Endothelial cell (in vitro differentiated cells): Measurements from ENCODE around the gene RUFY1. TPM values are rescaled to one million over a fixed set of nuclear protein-coding genes. Genes with fewer than 3 reads are reported as not detected.

Experiments used
- DNase-seq: peaks from one replicate; pipeline ENCODE4 v3.0.0; 2021; ENCODE audit warnings: low spot score
- H3K27ac Mint-ChIP-seq: one replicate; pipeline ENCODE4 v1.8.0; 2021; ENCODE audit warnings: mixed read lengths, inconsistent platforms; ENCODE audit not compliant: unreplicated experiment
- H3K27me3 Mint-ChIP-seq: one replicate; pipeline ENCODE4 v1.8.0; 2021; ENCODE audit warnings: mild to moderate bottlenecking, moderate library complexity, mixed read lengths, inconsistent platforms; ENCODE audit not compliant: unreplicated experiment
- H3K36me3 Mint-ChIP-seq: one replicate; pipeline ENCODE4 v1.8.0; 2021; ENCODE audit warnings: mild to moderate bottlenecking, low read depth, mixed read lengths, inconsistent platforms; ENCODE audit not compliant: unreplicated experiment
- H3K4me1 Mint-ChIP-seq: one replicate; pipeline ENCODE4 v1.8.0; 2021; ENCODE audit warnings: mild to moderate bottlenecking, mixed read lengths, inconsistent platforms; ENCODE audit not compliant: unreplicated experiment
- H3K4me3 Mint-ChIP-seq: one replicate; pipeline ENCODE4 v1.8.0; 2021; ENCODE audit warnings: mild to moderate bottlenecking, mixed read lengths, inconsistent platforms; ENCODE audit not compliant: unreplicated experiment
- H3K9me3 Mint-ChIP-seq: one replicate; pipeline ENCODE4 v1.8.0; 2021; ENCODE audit warnings: mixed read lengths, inconsistent platforms; ENCODE audit not compliant: unreplicated experiment
- CTCF ChIP-seq: fragments of 200-600 bp; sonication (generic); IDR thresholded peaks from one replicate; pipeline ENCODE4 v1.5.0; 2021; ENCODE audit warnings: antibody characterized with exemption; ENCODE audit not compliant: unreplicated experiment
- total RNA-seq: library from RNA; stranded (reverse); fragmentation: NEBNext Ultra II Directional; extraction: Animal tissue kit (Norgen Biotek cat#: 25700); gene quantifications from one replicate; pipeline ENCODE4 v1.2.1, GENCODE V29; 2021; ENCODE audit not compliant: unreplicated experiment

Gene RUFY1
- total RNA-seq, 1 donor from 2014 or later = 30.5 TPM

GRCh38 chr5:179613460-179614071 lies 63.2 kb downstream of the RUFY1 start:
- no peak for DNase-seq
- Mint-ChIP-seq H3K36me3 (peaks cover 76% of the 10 kb centered on the region), H3K27me3 (peaks cover 27% of the 10 kb centered on the region), H3K9me3 (no peaks in the 10 kb centered on the region), H3K27ac (peak overlapping the region; percentile 83), H3K4me1 (peaks cover 36% of the 10 kb centered on the region), H3K4me3 (peak overlapping the region; percentile 81)
- TF ChIP-seq CTCF = no peak

- peaks cover 42% of the 10 kb centered on the region for H3K4me1 Mint-ChIP-seq
- peaks cover 18% of the 10 kb centered on the region for H3K27me3 Mint-ChIP-seq
- H3K27ac Mint-ChIP-seq = no peak overlapping the region
- no peaks in the 10 kb centered on the region for H3K9me3 Mint-ChIP-seq
- H3K4me3 Mint-ChIP-seq = peak overlapping the region; percentile 26
- no peak for DNase-seq
- H3K36me3 Mint-ChIP-seq = peaks cover 75% of the 10 kb centered on the region
- TF ChIP-seq CTCF = no peak
These were observed 64.4 kb downstream of the RUFY1 start for GRCh38 chr5:179614745-179615144.

DNA sequence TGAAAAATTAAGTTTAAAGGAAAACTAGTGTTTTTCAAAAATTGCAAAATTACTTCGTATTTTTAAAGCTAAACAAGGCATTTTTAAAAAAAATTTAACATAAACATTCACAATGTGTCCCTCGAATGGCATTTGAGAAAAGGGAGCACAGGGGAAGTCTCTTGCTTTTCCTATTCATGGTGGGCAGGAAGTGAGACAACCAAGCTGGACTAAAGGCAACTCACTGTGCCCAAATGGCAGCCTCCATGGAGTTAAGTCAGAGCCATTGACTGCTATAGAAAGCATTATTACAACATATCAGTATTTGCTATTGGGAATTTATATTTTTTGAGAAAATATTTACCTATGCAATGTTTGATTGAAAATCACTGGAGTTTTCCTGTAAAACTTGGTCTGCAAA lies 64.8 kb downstream of the RUFY1 start:
- no peak for TF ChIP-seq CTCF
- no peak overlapping the region for H3K27ac Mint-ChIP-seq
- H3K27me3 Mint-ChIP-seq = peaks cover 18% of the 10 kb centered on the region
- H3K36me3 Mint-ChIP-seq = peaks cover 74% of the 10 kb centered on the region
- H3K4me3 Mint-ChIP-seq = no peak overlapping the region
- H3K9me3 Mint-ChIP-seq = no peaks in the 10 kb centered on the region
- no peak for DNase-seq
- peaks cover 46% of the 10 kb centered on the region for H3K4me1 Mint-ChIP-seq

- no peak for TF ChIP-seq CTCF
- peaks cover 50% of the 10 kb centered on the region for H3K4me1 Mint-ChIP-seq
- DNase-seq = no peak
- H3K9me3 Mint-ChIP-seq = no peaks in the 10 kb centered on the region
- H3K4me3 Mint-ChIP-seq = peak overlapping the region; percentile 74
- H3K36me3 Mint-ChIP-seq = peaks cover 74% of the 10 kb centered on the region
- H3K27ac Mint-ChIP-seq = peak overlapping the region; percentile 33
- peaks cover 14% of the 10 kb centered on the region for H3K27me3 Mint-ChIP-seq
These were observed 65.7 kb downstream of the RUFY1 start for GRCh38 chr5:179616002-179616594.

DNA sequence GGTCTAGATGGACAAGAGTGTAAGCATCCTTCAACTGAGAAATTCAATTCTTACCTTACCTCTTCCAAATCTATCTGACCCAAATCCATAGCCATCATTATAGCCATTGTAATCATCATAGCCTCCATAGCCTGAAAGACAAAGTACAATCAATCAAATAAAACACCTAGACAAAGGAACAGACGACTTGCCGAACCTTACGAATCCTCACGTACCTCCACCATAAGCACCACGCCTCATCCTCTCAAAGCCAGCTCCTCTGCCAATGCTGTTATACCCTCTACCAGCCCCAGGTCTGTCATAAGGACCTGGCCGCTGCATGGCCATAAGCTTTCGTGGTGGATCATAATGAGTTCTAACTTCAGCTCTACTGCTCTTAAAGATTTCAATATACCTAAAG lies 67.6 kb downstream of the RUFY1 start:
- Mint-ChIP-seq H3K4me3 (peak overlapping the region; percentile 68), H3K36me3 (peaks cover 79% of the 10 kb centered on the region), H3K4me1 (peaks cover 64% of the 10 kb centered on the region), H3K27ac (peak overlapping the region; percentile 79), H3K27me3 (peaks cover 24% of the 10 kb centered on the region), H3K9me3 (no peaks in the 10 kb centered on the region)
- no peak for DNase-seq
- TF ChIP-seq CTCF = no peak
